Trophoblast cell (in vitro differentiated cells and primary cell): ENCODE data around the gene TTC28.

Source experiments
- DNase-seq, 2 donors: peaks; one replicate each; pipeline ENCODE4 v3.0.0-alpha.2; 2016
- H2AFZ ChIP-seq: 2 replicates; pipeline ENCODE4 v1.6.1; 2013; ENCODE audit warnings: low read length, moderate library complexity, mild to moderate bottlenecking; ENCODE audit not compliant: insufficient read depth, poor library complexity
- H2AK5ac ChIP-seq: 2 replicates; pipeline ENCODE4 v1.6.1; 2013; ENCODE audit warnings: mild to moderate bottlenecking, low read length
- H2BK120ac ChIP-seq: 2 replicates; pipeline ENCODE4 v1.6.1; 2013; ENCODE audit warnings: low read length, mild to moderate bottlenecking, moderate library complexity; ENCODE audit not compliant: insufficient read depth, poor library complexity
- H2BK12ac ChIP-seq: 2 replicates; pipeline ENCODE4 v1.6.1; 2013; ENCODE audit warnings: mild to moderate bottlenecking, low read length, moderate library complexity
- H2BK5ac ChIP-seq: 2 replicates; pipeline ENCODE4 v1.6.1; 2013; ENCODE audit warnings: low read length, low read depth, moderate library complexity, mild to moderate bottlenecking; ENCODE audit not compliant: poor library complexity
- H3K14ac ChIP-seq: 2 replicates; pipeline ENCODE4 v1.6.1; 2013; ENCODE audit warnings: mild to moderate bottlenecking, low read length
- H3K18ac ChIP-seq: 2 replicates; pipeline ENCODE4 v1.6.1; 2013; ENCODE audit warnings: mild to moderate bottlenecking, low read length
- H3K23ac ChIP-seq: 2 replicates; pipeline ENCODE4 v1.6.1; 2013; ENCODE audit warnings: low read length
- H3K27ac ChIP-seq: 2 replicates; pipeline ENCODE4 v1.5.1; 2013; ENCODE audit warnings: low read depth, mild to moderate bottlenecking, inconsistent platforms, low read length, moderate library complexity
- H3K27me3 ChIP-seq: 2 replicates; pipeline ENCODE4 v1.6.1; 2013; ENCODE audit warnings: inconsistent platforms, mild to moderate bottlenecking, low read length, moderate library complexity; ENCODE audit not compliant: insufficient read depth
- H3K36me3 ChIP-seq, 2 experiments: 1 replicate in 1 of 2; 2 replicates in 1 of 2; pipeline ENCODE4 v1.6.1; 2013; ENCODE audit warnings: low read length in 2 of 2, mild to moderate bottlenecking in 2 of 2, moderate library complexity in 1 of 2; ENCODE audit not compliant: insufficient read depth in 2 of 2, control insufficient read depth in 1 of 2
- H3K4ac ChIP-seq: 2 replicates; pipeline ENCODE4 v1.6.1; 2013; ENCODE audit warnings: low read depth, mild to moderate bottlenecking, low read length, moderate library complexity
- H3K4me1 ChIP-seq, 2 experiments: 1 replicate in 1 of 2; 2 replicates in 1 of 2; pipeline ENCODE4 v1.6.1; 2013; ENCODE audit warnings: low read length in 2 of 2, mild to moderate bottlenecking in 2 of 2, moderate library complexity in 1 of 2; ENCODE audit not compliant: insufficient read depth in 2 of 2, control insufficient read depth in 1 of 2
- H3K4me2 ChIP-seq: 2 replicates; pipeline ENCODE4 v1.6.1; 2013; ENCODE audit warnings: inconsistent platforms, mild to moderate bottlenecking, low read length, moderate library complexity
- H3K4me3 ChIP-seq: 2 replicates; pipeline ENCODE4 v1.5.1; 2013; ENCODE audit warnings: mild to moderate bottlenecking, low read depth, low read length, inconsistent platforms
- H3K79me1 ChIP-seq: one replicate; pipeline ENCODE4 v1.6.1; 2013; ENCODE audit warnings: low read length
- H3K79me2 ChIP-seq: 2 replicates; pipeline ENCODE4 v1.6.1; 2013; ENCODE audit warnings: low read length, mild to moderate bottlenecking; ENCODE audit not compliant: control insufficient read depth, insufficient read depth, poor library complexity
- H3K9ac ChIP-seq: 2 replicates; pipeline ENCODE4 v1.6.1; 2013; ENCODE audit warnings: mild to moderate bottlenecking, low read length
- H3K9me3 ChIP-seq: 2 replicates; pipeline ENCODE4 v1.6.1; 2013; ENCODE audit warnings: low read depth, mild to moderate bottlenecking, control low read depth, inconsistent platforms, low read length; ENCODE audit not compliant: insufficient read depth
- H4K12ac ChIP-seq: 2 replicates; pipeline ENCODE4 v1.6.1; 2013; ENCODE audit warnings: low read depth, mild to moderate bottlenecking, low read length, moderate library complexity
- H4K8ac ChIP-seq: 2 replicates; pipeline ENCODE4 v1.6.1; 2013; ENCODE audit warnings: low read depth, mild to moderate bottlenecking, low read length, moderate library complexity
- H4K91ac ChIP-seq: one replicate; pipeline ENCODE4 v1.6.1; 2013; ENCODE audit warnings: low read depth, mild to moderate bottlenecking, low read length, moderate library complexity
- WGBS: extraction: QIAGEN DNeasy Blood & Tissue Kit; methylation state at CpG from one replicate; pipeline ENCODE4 v1.1.7; 2013; ENCODE audit warnings: missing lambda C conversion rate; ENCODE audit not compliant: insufficient read length, insufficient coverage; ENCODE audit errors: extremely low coverage; 5-methylcytosine and 5-hydroxymethylcytosine counted together

The TTC28 gene

GRCh38 chr22:28351476-28351875 is 328.2 kb downstream of the TTC28 start:
- Histone ChIP-seq H3K79me2 (no peaks in the 10 kb centered on the region), H2BK120ac (no peak overlapping the region), H2BK5ac (no peak overlapping the region), H2BK12ac (no peak overlapping the region), H3K4me2 (no peak overlapping the region), H2AFZ (no peak overlapping the region), H3K79me1 (no peaks in the 10 kb centered on the region), H3K18ac (no peak overlapping the region), H3K36me3 (no peaks in the 10 kb centered on the region), H3K9ac (no peak overlapping the region), H4K91ac (no peak overlapping the region), H3K27ac (no peak overlapping the region), H3K27me3 (no peaks in the 10 kb centered on the region), H4K12ac (no peak overlapping the region), H4K8ac (no peak overlapping the region), H3K4me1 (no peaks in the 10 kb centered on the region), H3K9me3 (no peaks in the 10 kb centered on the region), H2AK5ac (no peak overlapping the region), H3K23ac (no peak overlapping the region), H3K4ac (no peak overlapping the region), H3K14ac (no peak overlapping the region), H3K4me3 (no peak overlapping the region)
- no CpG with 5 or more reads among the region's 2 CpGs for WGBS
- DNase-seq: no peak

- Histone ChIP-seq H3K4me2 (no peak overlapping the region), H2BK120ac (no peak overlapping the region), H3K14ac (no peak overlapping the region), H3K27ac (no peak overlapping the region), H3K79me1 (no peaks in the 10 kb centered on the region), H3K23ac (no peak overlapping the region), H3K9ac (no peak overlapping the region), H3K4me1 (no peaks in the 10 kb centered on the region), H3K79me2 (no peaks in the 10 kb centered on the region), H2BK12ac (no peak overlapping the region), H4K8ac (no peak overlapping the region), H2AK5ac (no peak overlapping the region), H3K4ac (no peak overlapping the region), H3K9me3 (no peaks in the 10 kb centered on the region), H2AFZ (no peak overlapping the region), H4K91ac (no peak overlapping the region), H3K36me3 (no peaks in the 10 kb centered on the region), H2BK5ac (no peak overlapping the region), H3K27me3 (no peaks in the 10 kb centered on the region), H3K4me3 (no peak overlapping the region), H4K12ac (no peak overlapping the region), H3K18ac (no peak overlapping the region)
- WGBS: no CpG with 5 or more reads among the region's 5 CpGs
- no peak for DNase-seq
Observed at GRCh38 chr22:28348613-28349609, 330.7 kb downstream of the TTC28 start.

GRCh38 chr22:28346308-28346707 is 333.3 kb downstream of the TTC28 start:
- H3K4me3 ChIP-seq: no peak overlapping the region
- no peaks in the 10 kb centered on the region for H3K79me1 ChIP-seq
- no peak overlapping the region for H3K18ac ChIP-seq
- no peaks in the 10 kb centered on the region for H3K4me1 ChIP-seq
- H3K36me3 ChIP-seq: no peaks in the 10 kb centered on the region
- H2AK5ac ChIP-seq: no peak overlapping the region
- no peak overlapping the region for H2BK120ac ChIP-seq
- no peak overlapping the region for H3K4me2 ChIP-seq
- no peak overlapping the region for H4K12ac ChIP-seq
- no peak overlapping the region for H2AFZ ChIP-seq
- WGBS: no CpG with 5 or more reads among the region's 2 CpGs
- no peak overlapping the region for H4K91ac ChIP-seq
- no peak overlapping the region for H4K8ac ChIP-seq
- no peak for DNase-seq
- no peaks in the 10 kb centered on the region for H3K27me3 ChIP-seq
- no peak overlapping the region for H3K14ac ChIP-seq
- H3K9me3 ChIP-seq: no peaks in the 10 kb centered on the region
- no peak overlapping the region for H3K9ac ChIP-seq
- no peak overlapping the region for H3K23ac ChIP-seq
- H2BK5ac ChIP-seq: no peak overlapping the region
- no peak overlapping the region for H3K4ac ChIP-seq
- H3K27ac ChIP-seq: no peak overlapping the region
- H3K79me2 ChIP-seq: no peaks in the 10 kb centered on the region
- H2BK12ac ChIP-seq: no peak overlapping the region

GRCh38 chr22:28344918-28345703 is 334.5 kb downstream of the TTC28 start:
- H3K23ac ChIP-seq: no peak overlapping the region
- no peaks in the 10 kb centered on the region for H3K36me3 ChIP-seq
- no peak overlapping the region for H3K4ac ChIP-seq
- H3K18ac ChIP-seq: no peak overlapping the region
- WGBS: no CpG with 5 or more reads among the region's 7 CpGs
- no peaks in the 10 kb centered on the region for H3K4me1 ChIP-seq
- H3K4me2 ChIP-seq: no peak overlapping the region
- H2AFZ ChIP-seq: no peak overlapping the region
- H2BK120ac ChIP-seq: no peak overlapping the region
- H4K91ac ChIP-seq: no peak overlapping the region
- no peaks in the 10 kb centered on the region for H3K9me3 ChIP-seq
- H2AK5ac ChIP-seq: no peak overlapping the region
- H4K8ac ChIP-seq: no peak overlapping the region
- DNase-seq: no peak
- H3K27ac ChIP-seq: no peak overlapping the region
- no peaks in the 10 kb centered on the region for H3K79me1 ChIP-seq
- H2BK5ac ChIP-seq: no peak overlapping the region
- no peaks in the 10 kb centered on the region for H3K27me3 ChIP-seq
- H3K4me3 ChIP-seq: no peak overlapping the region
- H3K14ac ChIP-seq: no peak overlapping the region
- no peak overlapping the region for H4K12ac ChIP-seq
- H3K79me2 ChIP-seq: no peaks in the 10 kb centered on the region
- no peak overlapping the region for H2BK12ac ChIP-seq
- no peak overlapping the region for H3K9ac ChIP-seq
